ENCODE measurements around the gene MUCL3.
"Not testable (repeated sequence)": the region's sequence is repeated elsewhere in the genome, so short reads cannot be mapped to it uniquely, and the experiment has no call there.

The MUCL3 gene

GRCh38 chr6:30987304-30987703, 46.5 kb downstream of the MUCL3 start:
- no peak for DNase-seq

GRCh38 chr6:30988209-30988825, 47.5 kb downstream of the MUCL3 start:
- DNase-seq, result no peak

GRCh38 chr6:30990422-30991086, 49.8 kb downstream of the MUCL3 start:
- peak; percentile 15 for DNase-seq

GRCh38 chr6:30991891-30992290, 51.1 kb downstream of the MUCL3 start:
- no peak for DNase-seq

- DNase-seq, result no peak
Observed at GRCh38 chr6:30997301-30997700, 56.5 kb downstream of the MUCL3 start.

- DNase-seq, result no peak
Observed at GRCh38 chr6:30998785-30999184, 58.0 kb downstream of the MUCL3 start.

- DNase-seq, result not testable (repeated sequence)
Observed at GRCh38 chr6:31000067-31000860, 59.5 kb downstream of the MUCL3 start.

- DNase-seq, result no peak
Observed at GRCh38 chr6:31001281-31001888, 60.6 kb downstream of the MUCL3 start.

GRCh38 chr6:31002471-31002870, 61.7 kb downstream of the MUCL3 start:
- no peak for DNase-seq

Measured in CD4-positive, alpha-beta T cell treated with Interleukin-10 for 1 hour (primary cell).